ENCODE measurements around the gene PLCG2. TPM values are rescaled to one million over a fixed set of nuclear protein-coding genes. Genes with fewer than 3 reads are reported as not detected.
"Not testable (repeated sequence)": the region's sequence is repeated elsewhere in the genome, so short reads cannot be mapped to it uniquely, and the experiment has no call there.

The PLCG2 gene
- total RNA-seq, 1 experiment from 2014 or later: 574 TPM

DNA sequence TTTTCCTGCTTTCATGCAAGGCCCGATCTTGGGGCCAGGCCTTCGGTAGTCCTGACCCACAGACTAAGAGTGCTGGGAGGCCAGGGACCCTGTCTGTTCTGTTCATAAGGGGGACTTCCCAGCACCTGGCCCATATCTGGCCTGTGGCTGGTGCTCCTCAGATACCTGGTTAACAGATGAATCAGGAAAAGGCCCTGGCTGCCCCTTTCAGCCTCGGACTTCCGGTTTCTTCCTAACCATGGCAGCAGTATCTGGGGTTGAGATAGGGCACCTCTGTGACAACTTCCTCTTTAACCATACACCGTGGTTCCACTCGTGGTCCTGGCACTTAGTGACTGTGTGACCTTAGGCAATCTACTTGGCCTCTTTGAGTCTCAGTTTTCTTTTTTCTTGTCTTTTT is 18.4 kb downstream of the PLCG2 start:
- DNase-seq: peak; percentile 77
- H3K36me3 ChIP-seq (ENCODE audit: insufficient read depth, low read length): peaks cover 79% of the 10 kb centered on the region
- peak overlapping the region; percentile 46 for H3K4me2 ChIP-seq (ENCODE audit: low read depth, low read length, poor library complexity, severe bottlenecking)
- peak overlapping the region; percentile 53 for H3K9ac ChIP-seq (ENCODE audit: low read length)
- H3K27me3 ChIP-seq (ENCODE audit: low read length): no peaks in the 10 kb centered on the region
- H3K79me2 ChIP-seq (ENCODE audit: low read length): peaks cover 98% of the 10 kb centered on the region
- peaks cover 95% of the 10 kb centered on the region for H3K4me1 ChIP-seq (ENCODE audit: low read length)
- peaks cover 84% of the 10 kb centered on the region for H4K20me1 ChIP-seq (ENCODE audit: insufficient read depth, low read depth, low read length)
- peak overlapping the region; percentile 83 for H3K27ac ChIP-seq (ENCODE audit: low read length)
- no peak overlapping the region for H2AFZ ChIP-seq (ENCODE audit: low read length)
- H3K9me2 ChIP-seq (replicated peaks; ENCODE audit: insufficient read depth, low read length): no peaks in the 10 kb centered on the region
- H3K9me3 ChIP-seq (ENCODE audit: low read length): no peaks in the 10 kb centered on the region
- no peak overlapping the region for H3K4me3 ChIP-seq (ENCODE audit: low read length)

DNA sequence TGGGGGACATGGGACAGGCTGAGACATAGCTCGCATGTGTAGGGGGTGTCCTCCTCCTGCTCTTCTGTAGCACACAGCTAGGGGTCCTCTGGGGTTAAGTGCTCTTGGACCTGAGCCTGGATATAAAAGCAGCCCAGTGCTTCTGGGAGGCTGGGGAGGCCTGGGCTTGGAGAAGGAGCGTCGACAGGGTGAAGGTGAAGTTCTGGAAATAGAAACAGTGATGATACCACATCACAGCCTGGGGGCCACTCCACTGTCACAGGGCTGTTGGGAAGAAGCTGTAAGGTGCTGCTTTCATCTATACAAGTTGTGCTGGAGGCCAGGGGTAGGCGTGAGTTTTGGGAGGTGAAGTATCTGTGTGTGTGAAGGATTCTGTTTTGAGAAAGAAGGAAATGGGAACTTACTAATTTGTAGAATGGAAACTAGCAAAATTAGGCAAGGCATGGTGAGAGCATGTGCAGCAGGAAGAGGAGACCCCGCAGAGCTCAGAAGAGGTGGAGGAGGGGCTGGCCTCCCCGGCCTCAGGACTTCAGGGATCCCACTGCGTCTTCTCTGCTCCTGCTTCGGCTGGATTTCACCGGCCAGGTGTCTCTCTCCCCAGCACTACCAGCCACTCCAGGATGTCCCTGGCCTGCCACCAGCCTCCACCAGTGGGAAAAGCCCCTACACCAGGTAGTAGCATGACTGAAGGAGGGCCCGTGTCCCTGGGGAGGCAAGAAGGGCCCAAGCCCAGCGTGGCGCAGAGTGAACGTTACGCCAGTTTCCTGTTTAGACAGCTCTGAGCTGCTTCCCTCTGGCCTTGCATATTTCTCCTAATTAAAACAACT is 19.4 kb downstream of the PLCG2 start:
- H3K27me3 ChIP-seq (ENCODE audit: low read length): no peaks in the 10 kb centered on the region
- H3K79me2 ChIP-seq (ENCODE audit: low read length): peaks cover 98% of the 10 kb centered on the region
- H2AFZ ChIP-seq (ENCODE audit: low read length): no peak overlapping the region
- H3K4me3 ChIP-seq (ENCODE audit: low read length): peak overlapping the region; percentile 1; the same call in 1 of the 2 replicates
- H3K9ac ChIP-seq (ENCODE audit: low read length): peak overlapping the region; percentile 53
- H3K4me2 ChIP-seq (ENCODE audit: low read depth, low read length, poor library complexity, severe bottlenecking): peak overlapping the region; percentile 32
- peak overlapping the region; percentile 83 for H3K27ac ChIP-seq (ENCODE audit: low read length)
- peaks cover 70% of the 10 kb centered on the region for H3K36me3 ChIP-seq (ENCODE audit: insufficient read depth, low read length)
- peaks cover 95% of the 10 kb centered on the region for H3K4me1 ChIP-seq (ENCODE audit: low read length)
- peaks cover 82% of the 10 kb centered on the region for H4K20me1 ChIP-seq (ENCODE audit: insufficient read depth, low read depth, low read length)
- DNase-seq: peak; percentile 61
- no peaks in the 10 kb centered on the region for H3K9me2 ChIP-seq (replicated peaks; ENCODE audit: insufficient read depth, low read length)
- H3K9me3 ChIP-seq (ENCODE audit: low read length): no peaks in the 10 kb centered on the region

- DNase-seq: no peak
- Histone ChIP-seq H4K20me1 (ENCODE audit: insufficient read depth, low read depth, low read length) (peaks cover 83% of the 10 kb centered on the region), H3K79me2 (ENCODE audit: low read length) (peaks cover 98% of the 10 kb centered on the region), H2AFZ (ENCODE audit: low read length) (no peak overlapping the region), H3K9ac (ENCODE audit: low read length) (peak overlapping the region; percentile 53; the same call in 1 of the 2 replicates), H3K9me3 (ENCODE audit: low read length) (no peaks in the 10 kb centered on the region), H3K36me3 (ENCODE audit: insufficient read depth, low read length) (peaks cover 71% of the 10 kb centered on the region), H3K4me1 (ENCODE audit: low read length) (peaks cover 95% of the 10 kb centered on the region), H3K4me2 (ENCODE audit: low read depth, low read length, poor library complexity, severe bottlenecking) (no peak overlapping the region), H3K27me3 (ENCODE audit: low read length) (no peaks in the 10 kb centered on the region), H3K9me2 (replicated peaks; ENCODE audit: insufficient read depth, low read length) (no peaks in the 10 kb centered on the region), H3K27ac (ENCODE audit: low read length) (peak overlapping the region; percentile 83), H3K4me3 (ENCODE audit: low read length) (peak overlapping the region; percentile 1; the same call in 1 of the 2 replicates)
Measured at GRCh38 chr16:81799138-81799504, 20.0 kb downstream of the PLCG2 start.

- Histone ChIP-seq H3K36me3 (ENCODE audit: insufficient read depth, low read length) (peaks cover 64% of the 10 kb centered on the region), H3K79me2 (ENCODE audit: low read length) (peaks cover 97% of the 10 kb centered on the region), H3K4me1 (ENCODE audit: low read length) (peaks cover 95% of the 10 kb centered on the region), H4K20me1 (ENCODE audit: insufficient read depth, low read depth, low read length) (peaks cover 80% of the 10 kb centered on the region), H3K27ac (ENCODE audit: low read length) (peak overlapping the region; percentile 74; the same call in 1 of the 2 replicates)
- not testable (repeated sequence) for H3K27me3 ChIP-seq (ENCODE audit: low read length); H3K9me3 ChIP-seq (ENCODE audit: low read length); H2AFZ ChIP-seq (ENCODE audit: low read length); H3K9ac ChIP-seq (ENCODE audit: low read length); DNase-seq; H3K4me3 ChIP-seq (ENCODE audit: low read length); H3K9me2 ChIP-seq (replicated peaks; ENCODE audit: insufficient read depth, low read length); H3K4me2 ChIP-seq (ENCODE audit: low read depth, low read length, poor library complexity, severe bottlenecking)
Measured at GRCh38 chr16:81801724-81802123, 22.6 kb downstream of the PLCG2 start.

GRCh38 chr16:81803332-81803731 is 24.2 kb downstream of the PLCG2 start:
- no peak overlapping the region for H2AFZ ChIP-seq (ENCODE audit: low read length)
- H3K27ac ChIP-seq (ENCODE audit: low read length): peak overlapping the region; percentile 99
- no peaks in the 10 kb centered on the region for H3K27me3 ChIP-seq (ENCODE audit: low read length)
- peaks cover 96% of the 10 kb centered on the region for H3K79me2 ChIP-seq (ENCODE audit: low read length)
- peaks cover 95% of the 10 kb centered on the region for H3K4me1 ChIP-seq (ENCODE audit: low read length)
- peaks cover 63% of the 10 kb centered on the region for H3K36me3 ChIP-seq (ENCODE audit: insufficient read depth, low read length)
- H3K9me2 ChIP-seq (replicated peaks; ENCODE audit: insufficient read depth, low read length): no peaks in the 10 kb centered on the region
- no peaks in the 10 kb centered on the region for H3K9me3 ChIP-seq (ENCODE audit: low read length)
- DNase-seq: no peak
- no peak overlapping the region; the same call in 1 of the 2 replicates for H3K4me3 ChIP-seq (ENCODE audit: low read length)
- peak overlapping the region; percentile 76 for H3K4me2 ChIP-seq (ENCODE audit: low read depth, low read length, poor library complexity, severe bottlenecking)
- H4K20me1 ChIP-seq (ENCODE audit: insufficient read depth, low read depth, low read length): peaks cover 77% of the 10 kb centered on the region
- no peak overlapping the region for H3K9ac ChIP-seq (ENCODE audit: low read length)

- Histone ChIP-seq H3K36me3 (ENCODE audit: insufficient read depth, low read length) (peaks cover 55% of the 10 kb centered on the region), H4K20me1 (ENCODE audit: insufficient read depth, low read depth, low read length) (peaks cover 70% of the 10 kb centered on the region), H3K27me3 (ENCODE audit: low read length) (no peaks in the 10 kb centered on the region), H3K9me3 (ENCODE audit: low read length) (no peaks in the 10 kb centered on the region), H3K79me2 (ENCODE audit: low read length) (peaks cover 95% of the 10 kb centered on the region), H3K27ac (ENCODE audit: low read length) (peak overlapping the region; percentile 99), H3K4me1 (ENCODE audit: low read length) (peaks cover 95% of the 10 kb centered on the region), H3K9me2 (replicated peaks; ENCODE audit: insufficient read depth, low read length) (no peaks in the 10 kb centered on the region), H2AFZ (ENCODE audit: low read length) (no peak overlapping the region), H3K9ac (ENCODE audit: low read length) (peak overlapping the region; percentile 51), H3K4me2 (ENCODE audit: low read depth, low read length, poor library complexity, severe bottlenecking) (peak overlapping the region; percentile 76), H3K4me3 (ENCODE audit: low read length) (peak overlapping the region; percentile 43; the same call in 1 of the 2 replicates)
- peak; percentile 71 for DNase-seq
Measured at GRCh38 chr16:81804134-81804610, 25.1 kb downstream of the PLCG2 start.

GRCh38 chr16:81806696-81807095 is 27.6 kb downstream of the PLCG2 start:
- no peaks in the 10 kb centered on the region for H3K9me3 ChIP-seq (ENCODE audit: low read length)
- H3K36me3 ChIP-seq (ENCODE audit: insufficient read depth, low read length): peaks cover 58% of the 10 kb centered on the region
- H3K4me1 ChIP-seq (ENCODE audit: low read length): peaks cover 98% of the 10 kb centered on the region
- no peak for DNase-seq
- H4K20me1 ChIP-seq (ENCODE audit: insufficient read depth, low read depth, low read length): peaks cover 73% of the 10 kb centered on the region
- H3K4me3 ChIP-seq (ENCODE audit: low read length): peak overlapping the region; percentile 44
- peaks cover 95% of the 10 kb centered on the region for H3K79me2 ChIP-seq (ENCODE audit: low read length)
- H3K27me3 ChIP-seq (ENCODE audit: low read length): no peaks in the 10 kb centered on the region
- H3K9me2 ChIP-seq (replicated peaks; ENCODE audit: insufficient read depth, low read length): no peaks in the 10 kb centered on the region
- peak overlapping the region; percentile 76 for H3K4me2 ChIP-seq (ENCODE audit: low read depth, low read length, poor library complexity, severe bottlenecking)
- H3K9ac ChIP-seq (ENCODE audit: low read length): peak overlapping the region; percentile 70
- H3K27ac ChIP-seq (ENCODE audit: low read length): peak overlapping the region; percentile 99
- no peak overlapping the region for H2AFZ ChIP-seq (ENCODE audit: low read length)

DNA sequence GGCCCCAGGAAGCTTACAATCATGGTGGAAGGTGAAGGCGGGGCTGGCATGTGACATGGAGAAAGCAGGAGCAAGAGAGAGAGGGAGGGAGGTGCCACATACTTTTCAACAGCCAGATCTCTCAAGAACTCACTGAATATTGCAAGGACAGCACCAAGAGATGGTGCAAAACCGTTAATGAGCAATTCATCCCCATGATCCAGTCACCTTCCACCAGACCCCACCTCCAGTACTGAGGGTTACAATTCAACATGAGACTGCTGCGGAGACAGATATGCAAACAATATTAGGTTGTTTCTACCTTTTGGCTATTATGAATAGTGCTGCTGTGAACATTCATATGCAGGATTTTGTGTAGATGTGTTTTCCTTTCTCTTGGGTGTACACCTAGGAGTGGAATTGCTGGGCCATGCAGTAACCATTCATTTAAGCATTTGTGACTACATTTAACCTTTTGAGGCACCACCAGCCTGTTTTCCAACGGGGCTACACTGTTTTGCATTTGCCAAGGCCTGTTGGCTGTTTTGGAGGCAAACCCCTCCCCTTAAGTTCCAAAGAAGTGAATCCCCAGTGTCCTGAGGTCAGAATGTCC is 28.8 kb downstream of the PLCG2 start:
- DNase-seq: peak; percentile 71
- Histone ChIP-seq H3K9me3 (ENCODE audit: low read length) (no peaks in the 10 kb centered on the region), H3K79me2 (ENCODE audit: low read length) (peaks cover 90% of the 10 kb centered on the region), H3K4me2 (ENCODE audit: low read depth, low read length, poor library complexity, severe bottlenecking) (peak overlapping the region; percentile 76), H3K9me2 (replicated peaks; ENCODE audit: insufficient read depth, low read length) (no peaks in the 10 kb centered on the region), H3K4me3 (ENCODE audit: low read length) (peak overlapping the region; percentile 44), H2AFZ (ENCODE audit: low read length) (no peak overlapping the region), H3K9ac (ENCODE audit: low read length) (peak overlapping the region; percentile 70), H3K27ac (ENCODE audit: low read length) (peak overlapping the region; percentile 99), H4K20me1 (ENCODE audit: insufficient read depth, low read depth, low read length) (peaks cover 66% of the 10 kb centered on the region), H3K4me1 (ENCODE audit: low read length) (peaks cover 95% of the 10 kb centered on the region), H3K27me3 (ENCODE audit: low read length) (no peaks in the 10 kb centered on the region), H3K36me3 (ENCODE audit: insufficient read depth, low read length) (peaks cover 52% of the 10 kb centered on the region)
